Ishikawa (cell line): ENCODE measurements around the gene SLC6A5.

Source experiments
- CEBPB ChIP-seq: IDR thresholded peaks from 2 replicates; pipeline ENCODE4 v1.6.1; 2012
- CREB1 ChIP-seq: IDR thresholded peaks from 2 replicates; pipeline ENCODE4 v1.6.1; 2012; ENCODE audit warnings: low read depth
- EGR1 ChIP-seq: IDR thresholded peaks from 2 replicates; pipeline ENCODE4 v1.6.1; 2012
- EP300 ChIP-seq: IDR thresholded peaks from 2 replicates; pipeline ENCODE4 v1.6.1; 2012; ENCODE audit warnings: borderline replicate concordance
- FOXM1 ChIP-seq: IDR thresholded peaks from 2 replicates; pipeline ENCODE4 v1.6.1; 2012; ENCODE audit warnings: low read depth, borderline replicate concordance
- NFIC ChIP-seq: IDR thresholded peaks from 2 replicates; pipeline ENCODE4 v1.6.1; 2012
- RAD21 ChIP-seq: IDR thresholded peaks from 2 replicates; pipeline ENCODE4 v1.6.1; 2012; ENCODE audit warnings: low read depth
- TAF1 ChIP-seq: IDR thresholded peaks from 2 replicates; pipeline ENCODE4 v1.6.1; 2012; ENCODE audit warnings: low read depth, mild to moderate bottlenecking
- TCF12 ChIP-seq: IDR thresholded peaks from 2 replicates; pipeline ENCODE4 v1.6.1; 2012; ENCODE audit warnings: low read depth
- TEAD4 ChIP-seq: IDR thresholded peaks from 2 replicates; pipeline ENCODE4 v1.6.1; 2012
- YY1 ChIP-seq: IDR thresholded peaks from 2 replicates; pipeline ENCODE4 v1.6.1; 2012; ENCODE audit warnings: low read depth
- ZBTB7A ChIP-seq: IDR thresholded peaks from 2 replicates; pipeline ENCODE4 v1.6.1; 2012; ENCODE audit warnings: low read depth
- TF ChIP-seq, protein P1 (sequence below): IDR thresholded peaks from 2 replicates; pipeline ENCODE4 v1.6.1; 2012
- TF ChIP-seq, protein P2 (sequence below): IDR thresholded peaks from 2 replicates; pipeline ENCODE4 v1.6.1; 2012; ENCODE audit warnings: low read depth, mild to moderate bottlenecking
- TF ChIP-seq, protein P3 (sequence below): IDR thresholded peaks from 2 replicates; pipeline ENCODE4 v1.6.1; 2012

The SLC6A5 gene

DNA sequence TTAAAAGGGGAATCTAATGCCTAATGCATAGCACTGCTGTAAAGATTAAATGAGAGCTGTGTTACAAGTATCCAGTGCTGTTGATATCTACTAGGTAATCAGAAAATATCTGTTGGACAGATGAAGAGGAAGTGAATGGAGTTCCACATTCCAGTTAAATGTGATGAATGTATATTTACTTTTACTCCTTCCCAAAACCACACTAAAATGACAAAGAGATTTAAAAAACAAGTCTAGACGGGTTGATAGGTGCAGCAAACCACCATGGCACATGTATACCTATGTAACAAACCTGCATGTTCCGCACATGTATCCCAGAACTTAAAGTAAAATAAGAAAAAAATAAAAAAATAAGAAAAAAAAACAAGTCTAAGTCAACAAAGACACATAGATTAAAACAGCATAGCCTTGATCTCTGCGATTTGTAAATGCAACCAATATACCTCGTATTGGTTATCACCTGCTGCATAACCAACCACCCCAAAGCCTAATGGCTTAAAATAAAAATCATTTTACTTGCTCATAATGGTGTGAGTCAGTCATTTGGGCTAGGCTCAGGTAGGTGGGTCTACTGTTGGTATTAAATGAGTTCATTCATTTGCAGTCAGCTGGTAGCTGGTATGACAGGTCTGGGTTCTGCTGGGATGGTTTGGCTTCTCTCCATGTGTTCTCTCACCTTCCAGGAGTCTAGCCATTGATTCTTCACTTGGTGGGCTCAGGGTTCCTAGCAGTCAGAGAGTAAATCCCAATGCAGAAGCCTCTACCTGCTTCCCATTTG lies 39.7 kb upstream of the SLC6A5 start:
- TF ChIP-seq, protein P1, sequence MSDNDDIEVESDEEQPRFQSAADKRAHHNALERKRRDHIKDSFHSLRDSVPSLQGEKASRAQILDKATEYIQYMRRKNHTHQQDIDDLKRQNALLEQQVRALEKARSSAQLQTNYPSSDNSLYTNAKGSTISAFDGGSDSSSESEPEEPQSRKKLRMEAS, result no peak
- TF ChIP-seq YY1, result no peak
- no peak for TF ChIP-seq EGR1
- TF ChIP-seq, protein P2, sequence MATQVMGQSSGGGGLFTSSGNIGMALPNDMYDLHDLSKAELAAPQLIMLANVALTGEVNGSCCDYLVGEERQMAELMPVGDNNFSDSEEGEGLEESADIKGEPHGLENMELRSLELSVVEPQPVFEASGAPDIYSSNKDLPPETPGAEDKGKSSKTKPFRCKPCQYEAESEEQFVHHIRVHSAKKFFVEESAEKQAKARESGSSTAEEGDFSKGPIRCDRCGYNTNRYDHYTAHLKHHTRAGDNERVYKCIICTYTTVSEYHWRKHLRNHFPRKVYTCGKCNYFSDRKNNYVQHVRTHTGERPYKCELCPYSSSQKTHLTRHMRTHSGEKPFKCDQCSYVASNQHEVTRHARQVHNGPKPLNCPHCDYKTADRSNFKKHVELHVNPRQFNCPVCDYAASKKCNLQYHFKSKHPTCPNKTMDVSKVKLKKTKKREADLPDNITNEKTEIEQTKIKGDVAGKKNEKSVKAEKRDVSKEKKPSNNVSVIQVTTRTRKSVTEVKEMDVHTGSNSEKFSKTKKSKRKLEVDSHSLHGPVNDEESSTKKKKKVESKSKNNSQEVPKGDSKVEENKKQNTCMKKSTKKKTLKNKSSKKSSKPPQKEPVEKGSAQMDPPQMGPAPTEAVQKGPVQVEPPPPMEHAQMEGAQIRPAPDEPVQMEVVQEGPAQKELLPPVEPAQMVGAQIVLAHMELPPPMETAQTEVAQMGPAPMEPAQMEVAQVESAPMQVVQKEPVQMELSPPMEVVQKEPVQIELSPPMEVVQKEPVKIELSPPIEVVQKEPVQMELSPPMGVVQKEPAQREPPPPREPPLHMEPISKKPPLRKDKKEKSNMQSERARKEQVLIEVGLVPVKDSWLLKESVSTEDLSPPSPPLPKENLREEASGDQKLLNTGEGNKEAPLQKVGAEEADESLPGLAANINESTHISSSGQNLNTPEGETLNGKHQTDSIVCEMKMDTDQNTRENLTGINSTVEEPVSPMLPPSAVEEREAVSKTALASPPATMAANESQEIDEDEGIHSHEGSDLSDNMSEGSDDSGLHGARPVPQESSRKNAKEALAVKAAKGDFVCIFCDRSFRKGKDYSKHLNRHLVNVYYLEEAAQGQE, result no peak
- TF ChIP-seq, protein P3, sequence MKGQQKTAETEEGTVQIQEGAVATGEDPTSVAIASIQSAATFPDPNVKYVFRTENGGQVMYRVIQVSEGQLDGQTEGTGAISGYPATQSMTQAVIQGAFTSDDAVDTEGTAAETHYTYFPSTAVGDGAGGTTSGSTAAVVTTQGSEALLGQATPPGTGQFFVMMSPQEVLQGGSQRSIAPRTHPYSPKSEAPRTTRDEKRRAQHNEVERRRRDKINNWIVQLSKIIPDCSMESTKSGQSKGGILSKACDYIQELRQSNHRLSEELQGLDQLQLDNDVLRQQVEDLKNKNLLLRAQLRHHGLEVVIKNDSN, result no peak
- TF ChIP-seq TCF12, result no peak
- no peak for TF ChIP-seq EP300
- TF ChIP-seq TAF1, result no peak
- no peak for TF ChIP-seq FOXM1
- no peak for TF ChIP-seq ZBTB7A
- TF ChIP-seq TEAD4, result no peak
- TF ChIP-seq CEBPB, result no peak
- TF ChIP-seq NFIC, result no peak

DNA sequence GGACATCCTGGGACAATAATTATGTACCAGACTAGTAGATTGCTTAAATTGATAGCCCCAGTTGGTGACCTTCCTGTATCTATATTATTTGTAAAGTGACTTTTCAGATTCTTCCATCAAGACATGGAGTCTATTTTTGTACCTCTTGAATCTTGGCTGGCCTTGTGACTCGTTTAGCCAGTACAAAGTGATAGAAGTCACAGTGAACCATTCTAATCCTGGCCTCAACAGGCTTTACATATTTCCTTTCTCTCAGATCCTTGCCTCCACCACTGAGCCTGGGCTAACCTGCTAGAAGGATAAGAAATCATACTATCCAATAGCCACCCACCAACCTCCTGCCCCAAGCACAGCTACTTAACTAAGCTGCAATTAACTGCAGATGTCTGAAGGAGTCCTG lies 37.5 kb upstream of the SLC6A5 start:
- TF ChIP-seq, protein P3, result no peak
- TF ChIP-seq CEBPB, result no peak
- no peak for TF ChIP-seq YY1
- no peak for TF ChIP-seq FOXM1
- TF ChIP-seq TEAD4, result no peak
- no peak for TF ChIP-seq TCF12
- TF ChIP-seq CREB1, result no peak
- no peak for TF ChIP-seq NFIC

DNA sequence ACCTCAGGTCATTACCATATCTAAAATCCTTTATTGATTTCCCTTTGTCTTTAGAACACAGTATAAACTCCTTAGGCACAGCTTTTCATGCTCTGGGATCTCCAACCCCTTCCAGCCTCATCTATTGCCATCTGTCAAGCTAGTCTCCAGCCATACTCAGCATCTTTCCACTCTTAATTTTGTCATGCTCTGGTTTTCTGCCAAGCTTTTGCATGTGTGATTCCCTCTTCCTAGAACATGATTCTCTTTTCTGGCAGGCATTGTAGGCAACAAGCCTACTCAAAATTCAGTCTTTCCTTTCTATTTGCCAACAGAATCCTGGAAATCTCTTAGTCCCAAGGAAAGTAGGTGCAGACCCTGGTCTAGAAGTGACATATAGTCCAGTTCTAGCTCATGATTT lies 35.5 kb upstream of the SLC6A5 start:
- TF ChIP-seq TCF12 (no peak), TEAD4 (no peak), CEBPB (no peak), EGR1 (no peak), TAF1 (no peak), FOXM1 (no peak), CREB1 (no peak)
- TF ChIP-seq, protein P3, result no peak
- TF ChIP-seq, protein P2, result no peak
- TF ChIP-seq, protein P1, result no peak

DNA sequence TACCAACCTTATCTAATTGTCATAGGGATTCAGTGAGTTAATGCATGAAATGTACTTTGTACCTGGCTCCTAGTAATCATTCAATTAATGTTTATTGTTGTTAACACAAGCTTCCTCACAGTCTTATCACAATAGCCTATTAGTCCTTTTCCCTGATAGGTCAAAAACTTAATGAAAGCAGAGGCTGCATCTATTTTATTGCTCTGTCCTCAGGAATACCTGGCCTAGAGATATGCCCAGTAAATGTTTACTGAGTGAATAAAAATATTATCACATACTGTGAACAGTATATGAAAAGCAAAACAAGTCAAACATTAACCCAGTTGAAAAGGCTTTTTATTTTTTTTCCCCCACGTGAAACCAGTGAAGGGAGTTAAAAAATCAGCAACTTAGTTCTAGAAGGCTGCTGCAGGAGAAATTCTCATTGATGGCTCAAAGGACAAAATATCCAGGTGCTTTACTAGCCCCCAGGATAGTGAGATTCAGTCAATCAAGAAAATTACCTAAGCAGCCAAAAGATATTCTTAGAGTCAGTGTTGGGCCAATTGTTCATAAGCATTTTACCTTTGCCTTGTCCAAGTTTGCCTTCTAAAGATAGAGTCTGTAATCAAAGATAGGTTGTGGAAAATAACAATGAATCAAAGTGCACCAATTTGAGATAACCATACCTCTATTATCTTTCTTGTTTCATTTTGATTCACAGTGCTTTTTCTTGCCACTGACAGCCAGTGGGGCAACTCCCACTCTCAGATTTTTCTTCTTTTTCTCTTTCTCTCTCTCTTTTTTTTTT lies 34.4 kb upstream of the SLC6A5 start:
- TF ChIP-seq TAF1, result no peak
- TF ChIP-seq EGR1, result no peak
- no peak for TF ChIP-seq CREB1
- no peak for TF ChIP-seq CEBPB
- TF ChIP-seq, protein P3, result no peak
- TF ChIP-seq TEAD4, result no peak
- no peak for TF ChIP-seq ZBTB7A
- no peak for TF ChIP-seq RAD21
- TF ChIP-seq, protein P2, result no peak
- no peak for TF ChIP-seq EP300
